Astrocyte (in vitro differentiated cells and primary cell): Measurements from ENCODE around the gene SMYD1. TPM values are rescaled to one million over a fixed set of nuclear protein-coding genes. Genes with fewer than 3 reads are reported as not detected.

Source experiments
- DNase-seq: peaks from one replicate; pipeline ENCODE4 v3.0.0-alpha.2; 2010; ENCODE audit warnings: low read depth
- FAIRE-seq: peaks from 2 replicates; lab custom pipeline; 2011; peaks lifted over from hg19 to GRCh38; lab: Jason Lieb, UNC
- H2AFZ ChIP-seq: 2 replicates; pipeline ENCODE4 v1.6.0; 2012; ENCODE audit warnings: low read depth, low read length, inconsistent platforms
- H3K27ac ChIP-seq: 2 replicates; pipeline ENCODE4 v1.5.1; 2011; ENCODE audit warnings: low read depth, low read length, inconsistent platforms
- H3K27me3 ChIP-seq: 2 replicates; pipeline ENCODE4 v1.6.0; 2011; ENCODE audit warnings: low read length, inconsistent platforms; ENCODE audit not compliant: insufficient read depth
- H3K36me3 ChIP-seq: 2 replicates; pipeline ENCODE4 v1.5.1; 2011; ENCODE audit warnings: low read length, inconsistent platforms; ENCODE audit not compliant: insufficient read depth
- H3K4me1 ChIP-seq: 2 replicates; pipeline ENCODE4 v1.5.1; 2011; ENCODE audit warnings: low read length, inconsistent platforms; ENCODE audit not compliant: insufficient read depth
- H3K4me2 ChIP-seq: 2 replicates; pipeline ENCODE4 v1.6.0; 2012; ENCODE audit warnings: low read length, inconsistent platforms
- H3K4me3 ChIP-seq: 2 replicates; pipeline ENCODE4 v1.5.1; 2011; ENCODE audit warnings: low read depth, mild to moderate bottlenecking, low read length, inconsistent platforms; ENCODE audit not compliant: insufficient read depth
- H3K79me2 ChIP-seq: 2 replicates; pipeline ENCODE4 v1.6.0; 2012; ENCODE audit warnings: mild to moderate bottlenecking, low read length, inconsistent platforms; ENCODE audit not compliant: insufficient read depth
- H3K9ac ChIP-seq: 2 replicates; pipeline ENCODE4 v1.6.0; 2012; ENCODE audit warnings: mild to moderate bottlenecking, low read length, inconsistent platforms
- H3K9me3 ChIP-seq: 2 replicates; pipeline ENCODE4 v1.5.1; 2012; ENCODE audit warnings: low read depth, mild to moderate bottlenecking, low read length, inconsistent platforms; ENCODE audit not compliant: insufficient read depth
- H4K20me1 ChIP-seq: 2 replicates; pipeline ENCODE4 v1.6.0; 2012; ENCODE audit warnings: low read length, inconsistent platforms; ENCODE audit not compliant: insufficient read depth
- H3K27ac Mint-ChIP-seq: one replicate; pipeline ENCODE4 v1.8.0; 2021; ENCODE audit warnings: mild to moderate bottlenecking, mixed read lengths; ENCODE audit not compliant: unreplicated experiment
- H3K27me3 Mint-ChIP-seq: one replicate; pipeline ENCODE4 v1.8.0; 2021; ENCODE audit warnings: low read depth, mixed read lengths; ENCODE audit not compliant: unreplicated experiment
- H3K36me3 Mint-ChIP-seq: one replicate; pipeline ENCODE4 v1.8.0; 2021; ENCODE audit warnings: low read depth, mixed read lengths; ENCODE audit not compliant: unreplicated experiment
- H3K4me1 Mint-ChIP-seq: one replicate; pipeline ENCODE4 v1.8.0; 2021; ENCODE audit warnings: low read depth, mixed read lengths; ENCODE audit not compliant: unreplicated experiment
- H3K4me3 Mint-ChIP-seq: one replicate; pipeline ENCODE4 v1.8.0; 2021; ENCODE audit warnings: mild to moderate bottlenecking, moderate library complexity, mixed read lengths; ENCODE audit not compliant: unreplicated experiment
- H3K9me3 Mint-ChIP-seq: one replicate; pipeline ENCODE4 v1.8.0; 2021; ENCODE audit warnings: mild to moderate bottlenecking, mixed read lengths; ENCODE audit not compliant: unreplicated experiment
- CTCF ChIP-seq: IDR thresholded peaks from 2 replicates; pipeline ENCODE4 v1.5.1; 2011; ENCODE audit warnings: low read depth, mild to moderate bottlenecking, inconsistent platforms, low read length, moderate library complexity; ENCODE audit not compliant: insufficient read depth
- EZH2 ChIP-seq: IDR thresholded peaks from 2 replicates; pipeline ENCODE4 v1.6.1; 2012; ENCODE audit warnings: mild to moderate bottlenecking, low read length, inconsistent platforms; ENCODE audit not compliant: insufficient read depth
- total RNA-seq: library from RNA; stranded (reverse); gene quantifications from 2 replicates; pipeline ENCODE4 v1.2.1, GENCODE V29; 2021

Gene SMYD1
- total RNA-seq, 1 donor from 2014 or later: not detected

GRCh38 chr2:88092773-88093172 is 25.1 kb downstream of the SMYD1 start:
- DNase-seq: no peak
- H3K4me3 Mint-ChIP-seq: no peak overlapping the region
- Histone ChIP-seq H2AFZ (no peak overlapping the region), H3K79me2 (no peaks in the 10 kb centered on the region), H3K27me3 (no peaks in the 10 kb centered on the region), H3K4me2 (no peak overlapping the region), H3K4me3 (no peak overlapping the region), H3K9ac (no peak overlapping the region), H3K36me3 (no peaks in the 10 kb centered on the region), H3K27ac (no peak overlapping the region), H3K4me1 (no peaks in the 10 kb centered on the region), H3K9me3 (no peaks in the 10 kb centered on the region), H4K20me1 (no peaks in the 10 kb centered on the region)
- H3K4me1 Mint-ChIP-seq: peaks cover 8% of the 10 kb centered on the region
- TF ChIP-seq CTCF (no peak), EZH2 (no peak)
- peaks cover 16% of the 10 kb centered on the region for H3K27me3 Mint-ChIP-seq
- H3K9me3 Mint-ChIP-seq: no peaks in the 10 kb centered on the region
- no peaks in the 10 kb centered on the region for H3K36me3 Mint-ChIP-seq
- no peak for FAIRE-seq
- H3K27ac Mint-ChIP-seq: no peak overlapping the region

DNA sequence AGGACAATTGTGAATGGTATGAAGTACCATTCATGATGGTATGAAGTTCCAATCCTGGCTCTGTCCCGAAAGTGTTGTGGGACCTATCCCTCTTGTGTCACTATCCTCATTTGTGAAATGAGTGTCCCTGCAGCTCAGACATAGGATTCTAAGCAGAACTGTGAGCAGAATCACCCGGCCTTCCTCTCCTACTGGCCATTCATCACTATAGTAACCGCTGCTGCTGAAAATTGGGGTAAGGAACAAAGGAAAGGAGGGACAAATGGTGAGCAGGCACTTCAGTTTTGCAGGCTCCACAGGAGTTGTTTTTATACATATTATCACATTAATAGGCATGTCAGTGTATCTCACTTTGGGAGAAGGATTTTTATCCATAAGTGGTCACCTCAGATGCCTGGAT is 27.4 kb downstream of the SMYD1 start:
- no peak overlapping the region for H3K27ac Mint-ChIP-seq
- no peak for FAIRE-seq
- no peaks in the 10 kb centered on the region for H3K36me3 Mint-ChIP-seq

More for the DNA sequence above, 27.4 kb downstream of the SMYD1 start:
- Mint-ChIP-seq H3K27me3 (peaks cover 16% of the 10 kb centered on the region), H3K4me1 (peaks cover 8% of the 10 kb centered on the region), H3K4me3 (no peak overlapping the region), H3K9me3 (no peaks in the 10 kb centered on the region)
- no peaks in the 10 kb centered on the region for H3K36me3 ChIP-seq
- no peaks in the 10 kb centered on the region for H3K4me1 ChIP-seq
- H3K4me3 ChIP-seq: no peak overlapping the region
- no peak overlapping the region for H3K9ac ChIP-seq
- H4K20me1 ChIP-seq: no peaks in the 10 kb centered on the region
- H3K27ac ChIP-seq: no peak overlapping the region
- no peaks in the 10 kb centered on the region for H3K79me2 ChIP-seq
- no peak overlapping the region for H2AFZ ChIP-seq
- DNase-seq: no peak
- no peaks in the 10 kb centered on the region for H3K27me3 ChIP-seq
- H3K9me3 ChIP-seq: no peaks in the 10 kb centered on the region
- H3K4me2 ChIP-seq: no peak overlapping the region
- no peak for TF ChIP-seq CTCF
- TF ChIP-seq EZH2: no peak
